GM12878 (cell line): ENCODE data around the gene SYT8. TPM values are rescaled to one million over a fixed set of nuclear protein-coding genes. Genes with fewer than 3 reads are reported as not detected.
A peak's percentile ranks its signal among the peaks of the same experiment; 100 is the strongest.

Experiments used
- ATAC-seq: fragments of 200-7000 bp; cut with Tn5 transposase; 3 replicates; pipeline ENCODE4 v1.9.1; 2020; ENCODE audit warnings: mild to moderate bottlenecking, moderate library complexity
- BruUV-seq: library from RNA; stranded (reverse); fragments of 400-500 nt; replicated peaks from 2 replicates; lab custom pipeline; 2021; lab: Mats Ljungman, UMichigan
- CTCF ChIA-PET: fragments of 300-600 bp; sonication (Branson Sonifier 250); formaldehyde crosslinking; extraction: SDS; loops from one replicate; lab custom pipeline; 2021; ENCODE audit warnings: inconsistent platforms; lab: Yijun Ruan, JAX
- POLR2A ChIA-PET: fragments of 350-600 bp; formaldehyde crosslinking; extraction: SDS; loops from one replicate; lab custom pipeline; 2021; ENCODE audit warnings: inconsistent platforms; lab: Charles Lee
- RAD21 ChIA-PET: fragments of 300-600 bp; sonication (Branson Sonifier 250); formaldehyde crosslinking; loops from one replicate; lab custom pipeline; 2023; ENCODE audit warnings: antibody characterized with exemption; ENCODE audit not compliant: unreplicated experiment; lab: Charles Lee
- SMC1A ChIA-PET: fragments of 300-600 bp; sonication (Branson Sonifier 250); formaldehyde crosslinking; loops from one replicate; lab custom pipeline; 2023; ENCODE audit not compliant: unreplicated experiment, uncharacterized antibody; lab: Charles Lee
- DNase-seq: peaks from one replicate; pipeline ENCODE4 v3.0.0-alpha.2; 2011; ENCODE audit warnings: low read depth, low spot score
- FAIRE-seq: peaks from 3 replicates; lab custom pipeline; 2011; peaks lifted over from hg19 to GRCh38; lab: Jason Lieb, UNC
- H2AFZ ChIP-seq: 2 replicates; pipeline ENCODE4 v1.6.0; 2011; ENCODE audit warnings: low read depth, low read length, control low read depth; ENCODE audit not compliant: control insufficient read depth
- H3K27ac ChIP-seq: 2 replicates; pipeline ENCODE4 v1.5.1; 2011; ENCODE audit warnings: control low read depth; ENCODE audit not compliant: control insufficient read depth, insufficient read depth
- H3K27me3 ChIP-seq, 2 experiments: replicated peaks in 1 of 2; 2 replicates each; pipeline versions ENCODE4 v1.6.0 to v1.6.1; 2011; ENCODE audit warnings: low read length in 1 of 2; ENCODE audit not compliant: control insufficient read depth in 2 of 2, insufficient read depth in 2 of 2
- H3K36me3 ChIP-seq, 2 experiments: 2 replicates each; pipeline ENCODE4 v1.5.1; 2011; ENCODE audit warnings: low read length in 1 of 2; ENCODE audit not compliant: control insufficient read depth in 2 of 2, insufficient read depth in 2 of 2
- H3K4me1 ChIP-seq: 2 replicates; pipeline ENCODE4 v1.6.1; 2011; ENCODE audit warnings: mild to moderate bottlenecking, low read length, moderate library complexity, mixed read lengths; ENCODE audit not compliant: control insufficient read depth, insufficient read depth
- H3K4me2 ChIP-seq: 2 replicates; pipeline ENCODE4 v1.6.0; 2011; ENCODE audit warnings: control low read depth; ENCODE audit not compliant: control insufficient read depth, insufficient read depth
- H3K4me3 ChIP-seq: fragments of 200-600 bp; sonication (generic); 2 replicates; pipeline ENCODE4 v1.5.1; 2016
- H3K79me2 ChIP-seq: 2 replicates; pipeline ENCODE4 v1.6.0; 2011; ENCODE audit warnings: low read length; ENCODE audit not compliant: control insufficient read depth, insufficient read depth
- H3K9ac ChIP-seq: 2 replicates; pipeline ENCODE4 v1.8.0; 2011; ENCODE audit warnings: low read length, control low read depth, mixed read lengths; ENCODE audit not compliant: control insufficient read depth, insufficient read depth
- H3K9me3 ChIP-seq: replicated peaks from 3 replicates; pipeline ENCODE4 v1.5.1; 2011; ENCODE audit warnings: mild to moderate bottlenecking, low read length; ENCODE audit not compliant: control insufficient read depth, insufficient read depth
- H4K20me1 ChIP-seq: 2 replicates; pipeline ENCODE4 v1.6.0; 2011; ENCODE audit not compliant: control insufficient read depth, insufficient read depth
- KLF5 ChIP-seq: fragments of 450-650 bp; IDR thresholded peaks from 2 replicates; pipeline ENCODE4 v1.6.1; 2014; ENCODE audit warnings: mild to moderate bottlenecking; ENCODE audit not compliant: partially characterized antibody
- MLLT1 ChIP-seq: fragments of 450-650 bp; IDR thresholded peaks from 2 replicates; pipeline ENCODE4 v1.6.1; 2016; ENCODE audit warnings: mild to moderate bottlenecking
- NR2F1 ChIP-seq: fragments of 450-650 bp; conservative IDR thresholded peaks from 2 replicates; pipeline ENCODE4 v1.6.1; 2017; ENCODE audit warnings: mild to moderate bottlenecking
- POLR2A ChIP-seq: IDR thresholded peaks from 2 replicates; pipeline ENCODE4 v1.6.1; 2011; ENCODE audit warnings: low read depth, mild to moderate bottlenecking, low read length
- POLR2AphosphoS5 ChIP-seq: IDR thresholded peaks from 2 replicates; pipeline ENCODE4 v1.6.1; 2011; ENCODE audit warnings: mild to moderate bottlenecking, low read length, inconsistent platforms
- RCOR1 ChIP-seq: conservative IDR thresholded peaks from 2 replicates; pipeline ENCODE4 v1.6.1; 2012; ENCODE audit warnings: low read depth, low read length, improper control_type of control experiment
- WRNIP1 ChIP-seq: IDR thresholded peaks from 2 replicates; pipeline ENCODE4 v1.6.1; 2011; ENCODE audit warnings: low read depth, low read length, improper control_type of control experiment, borderline replicate concordance
- ZNF592 ChIP-seq: fragments of 450-650 bp; IDR thresholded peaks from 2 replicates; pipeline ENCODE4 v1.6.1; 2017; ENCODE audit warnings: mild to moderate bottlenecking, moderate library complexity
- WGBS: methylation state at CpG from one replicate; pipeline ENCODE4 v1.1.6; 2016; ENCODE audit warnings: low lambda C conversion rate; ENCODE audit not compliant: insufficient replicate concordance, insufficient coverage; ENCODE audit errors: missing lambda C conversion rate; 5-methylcytosine and 5-hydroxymethylcytosine counted together
- in situ Hi-C: fragments of 300-500 bp; cut with MboI; formaldehyde crosslinking; loops from 9 replicates; pipeline ENCODE4 v1.14.3; 2018; ENCODE audit warnings: mixed read lengths
- intact Hi-C: fragments of 100-400 bp; cut with micrococcal nuclease; formaldehyde crosslinking; loops from one replicate; pipeline ENCODE4 v1.14.2; 2022; ENCODE audit not compliant: unreplicated experiment
- polyA plus RNA-seq, 11 experiments: library from polyadenylated mRNA; depleted of rRNA in 4 of 11; unstranded in 6 of 11; stranded (reverse) in 5 of 11; fragments of >200 nt; fragmentation: Nextera tagmentation in 4 of 11; fragmentation: Illumina TruSeq in 1 of 11; extraction: Ambion mirVana in 4 of 11; extraction: Trizol in 1 of 11; gene quantifications; 1 replicate in 1 of 11; 2 replicates in 10 of 11; pipeline versions ENCODE4 v1.2.1 to v1.2.3, GENCODE V29; 2011 to 2016; ENCODE audit warnings: inconsistent platforms in 2 of 11, missing spikeins in 2 of 11, low read depth in 1 of 11
- total RNA-seq, 4 experiments: library from RNA; depleted of rRNA in 3 of 4; stranded (reverse); fragments of >200 nt in 3 of 4; fragmentation: Illumina TruSeq in 1 of 4; extraction: Trizol in 1 of 4; gene quantifications; 2 replicates each; pipeline versions ENCODE4 v1.2.1 to v1.2.3, GENCODE V29; 2013 to 2021

SYT8 gene
- total and polyA plus RNA-seq, 10 of the 15 experiments (the other 5 are each of a cell fraction or from before 2014, with no cell fraction given), result 0.44 TPM; not detected in 9

- TF ChIP-seq ZNF592, result no peak
- no peak for TF ChIP-seq KLF5
- no peak for TF ChIP-seq RCOR1
- no peak for TF ChIP-seq MLLT1
Measured at GRCh38 chr11:1868056-1868635, 33.4 kb downstream of the SYT8 start (continued).

- ChIA-PET CTCF (no interaction called here), RAD21 (no interaction called here), SMC1A (no interaction called here), POLR2A (no interaction called here)
- no peak overlapping the region for H3K4me3 ChIP-seq
- peaks cover 0 to 5% of the 10 kb centered on the region in 2 experiments; a peak in 3 of 4 replicates for H3K36me3 ChIP-seq
- in situ Hi-C loops, result no loop called here
- H3K4me2 ChIP-seq, result no peak overlapping the region
- H3K9ac ChIP-seq, result no peak overlapping the region
- no peak overlapping the region for H3K27ac ChIP-seq
- intact Hi-C loops, result no loop called here
- no peaks in the 10 kb centered on the region for H3K4me1 ChIP-seq
- H2AFZ ChIP-seq, result no peak overlapping the region
- 57% methylated on average over 25 of the region's 25 CpGs for WGBS
- peak; percentile 59 for TF ChIP-seq NR2F1
- peak; percentile 72 for TF ChIP-seq POLR2A
- TF ChIP-seq WRNIP1, result no peak
- 0 out of 2 replicates have a peak, but pooled peaks have one; percentile 35 for TF ChIP-seq POLR2AphosphoS5
- FAIRE-seq (no peak), DNase-seq (no peak), ATAC-seq (peak; percentile 41)
- no peaks in the 10 kb centered on the region for H3K9me3 ChIP-seq
- BruUV-seq, result no TSS peak
- H4K20me1 ChIP-seq, result no peaks in the 10 kb centered on the region; the same call in 1 of the 2 replicates
- peaks cover 5% of the 10 kb centered on the region for H3K79me2 ChIP-seq
- H3K27me3 ChIP-seq, result no peaks in the 10 kb centered on the region
Measured at GRCh38 chr11:1868636-1869291, 34.0 kb downstream of the SYT8 start.
